NB4 (cell line): Measurements from ENCODE around the gene TMEM263.

Source experiments
- CTCF ChIP-seq: IDR thresholded peaks from one replicate; pipeline ENCODE4 v1.5.1; 2012; ENCODE audit warnings: low read depth, low read length
- MAX ChIP-seq: IDR thresholded peaks from 2 replicates; pipeline ENCODE4 v1.6.1; 2011; ENCODE audit warnings: low read depth, low read length
- MYC ChIP-seq: IDR thresholded peaks from 2 replicates; pipeline ENCODE4 v1.6.1; 2011; ENCODE audit warnings: low read depth, low read length
- POLR2A ChIP-seq: IDR thresholded peaks from 2 replicates; pipeline ENCODE4 v1.6.1; 2011; ENCODE audit warnings: mild to moderate bottlenecking; ENCODE audit not compliant: insufficient read length; ENCODE audit errors: extremely low read depth

- no peak for TF ChIP-seq CTCF
- TF ChIP-seq POLR2A: no peak
- no peak for TF ChIP-seq MYC
- TF ChIP-seq MAX: no peak
Measured at GRCh38 chr12:106908561-106908960, 47.1 kb upstream of the TMEM263 start.
